HG03108 (cell line): ENCODE measurements around the gene NLRC5.
"Not testable (repeated sequence)": the region's sequence is repeated elsewhere in the genome, so short reads cannot be mapped to it uniquely, and the experiment has no call there.

Source experiments
- ATAC-seq: cut with Tn5 transposase; IDR thresholded peaks from one replicate; pipeline ENCODE4 v1.9.1; 2021; ENCODE audit warnings: moderate library complexity; ENCODE audit not compliant: unreplicated experiment

The NLRC5 gene

DNA sequence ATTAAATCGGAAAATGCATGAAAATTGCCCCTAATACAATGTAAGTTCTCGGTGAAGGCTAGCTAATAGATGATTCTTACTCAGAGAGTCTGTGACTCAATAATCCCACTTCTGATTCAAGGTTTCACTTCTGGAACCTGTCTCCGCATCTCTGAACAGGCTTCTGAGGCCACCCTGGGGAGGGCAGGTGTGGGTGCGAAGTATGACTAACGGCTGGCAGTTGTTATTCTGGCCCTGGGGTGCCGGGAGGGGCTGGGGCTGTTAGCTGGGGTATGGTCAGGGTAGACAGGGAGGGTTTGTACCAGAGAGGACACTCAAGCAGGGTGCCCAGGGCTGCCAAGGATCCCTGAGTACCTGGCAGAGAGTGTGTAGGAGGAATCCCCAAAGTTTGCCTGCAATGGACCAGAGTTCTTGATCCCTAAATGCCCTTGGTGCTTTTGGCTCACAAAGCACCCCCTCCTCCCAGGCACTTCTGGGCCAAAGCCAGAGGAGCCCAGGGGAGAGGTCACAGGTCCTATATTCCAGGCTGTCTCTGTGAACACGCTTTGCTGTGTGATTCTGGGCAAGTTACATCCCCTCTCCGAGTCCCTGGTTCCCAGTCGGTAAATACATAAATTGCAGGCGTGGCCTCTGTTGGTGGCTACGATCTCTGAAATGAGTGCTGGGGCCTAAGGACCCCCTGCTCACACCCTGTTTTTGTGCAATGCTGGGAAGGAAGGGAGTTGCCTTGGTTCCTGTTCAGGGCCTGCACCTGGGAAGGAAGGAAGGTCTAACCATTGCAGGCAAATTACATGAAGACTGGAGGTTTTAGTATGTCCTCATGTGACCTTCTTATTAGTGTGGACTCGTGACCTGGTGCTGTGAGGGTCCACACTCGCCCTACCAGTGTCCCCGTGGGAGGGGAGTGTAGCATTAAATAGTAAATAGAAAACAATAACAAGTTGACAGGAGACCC lies 53.1 kb downstream of the NLRC5 start:
- peak; percentile 58 for ATAC-seq

- no peak for ATAC-seq
Measured at GRCh38 chr16:57043248-57043647, 53.9 kb downstream of the NLRC5 start.

- ATAC-seq: no peak
Measured at GRCh38 chr16:57044931-57045693, 55.8 kb downstream of the NLRC5 start.

DNA sequence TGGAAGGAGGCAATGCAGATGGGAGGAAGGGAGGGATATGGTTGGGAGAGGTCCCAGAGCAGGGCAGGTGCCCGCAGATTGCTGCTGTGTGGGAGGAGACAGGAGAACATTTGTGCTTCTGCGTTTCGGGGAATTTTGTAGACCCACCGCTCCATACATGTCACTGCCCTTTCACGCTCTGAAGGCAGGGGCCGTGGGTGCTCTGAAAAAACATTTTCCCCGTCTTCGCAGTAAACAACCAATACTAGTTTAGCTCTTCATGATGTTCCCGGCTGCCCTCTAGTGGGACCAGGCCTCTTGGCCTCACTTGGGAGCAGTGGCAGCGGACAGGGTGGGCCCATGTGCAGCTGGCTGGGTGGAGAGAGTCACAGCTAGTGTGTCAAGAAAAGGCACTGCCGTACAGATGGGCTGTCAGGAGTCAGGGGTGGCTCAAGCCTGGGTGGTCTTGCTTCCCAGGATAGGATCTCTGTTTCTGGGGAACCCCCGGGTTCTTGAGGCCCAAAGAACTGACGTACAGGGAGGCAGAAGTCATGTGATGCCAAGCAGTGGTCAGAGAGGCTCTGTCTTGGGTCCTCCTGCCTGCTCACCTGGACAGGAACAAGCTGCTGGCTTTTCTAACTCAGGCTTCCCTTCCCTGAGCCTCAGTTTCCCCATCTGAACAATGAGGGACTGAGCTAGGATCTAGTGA lies 56.5 kb downstream of the NLRC5 start:
- ATAC-seq: no peak

DNA sequence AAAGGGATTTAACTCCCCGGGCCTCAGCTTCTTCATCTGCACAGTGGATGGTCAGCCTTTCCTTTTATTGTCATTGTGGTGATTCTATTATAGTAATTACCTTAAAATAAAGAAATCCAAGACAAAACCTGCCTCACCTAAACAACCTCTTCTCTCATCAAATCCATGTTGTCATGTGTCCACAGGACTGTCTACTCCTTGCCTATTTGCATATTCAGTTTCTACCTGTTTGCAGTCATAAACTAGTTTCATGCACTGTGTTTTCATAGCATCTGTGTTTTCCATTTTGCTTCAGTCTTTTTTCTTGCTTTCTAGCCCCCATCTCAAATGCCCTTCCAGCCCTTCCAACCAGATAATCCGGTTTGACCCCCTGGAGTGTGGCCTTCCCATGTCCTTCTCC lies 58.7 kb downstream of the NLRC5 start:
- ATAC-seq: no peak

DNA sequence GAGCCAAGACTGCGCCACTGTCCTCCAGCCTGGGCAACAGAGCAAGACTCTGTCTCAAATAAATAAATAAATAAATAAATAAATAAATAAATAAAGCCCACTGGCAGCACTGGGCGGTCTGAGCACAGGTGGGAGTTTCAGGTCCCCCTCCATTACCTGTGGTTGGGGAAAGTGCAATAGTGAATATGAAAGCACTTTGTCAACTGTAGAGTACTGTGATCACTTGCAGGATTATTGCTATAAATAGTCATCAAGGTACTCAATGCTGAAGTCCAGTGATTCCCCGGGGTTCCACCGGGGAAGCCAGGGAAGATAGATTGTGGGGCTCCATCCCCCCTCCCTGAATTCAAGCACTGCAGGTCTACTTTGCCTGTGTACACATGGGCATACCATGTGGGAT lies 60.3 kb downstream of the NLRC5 start:
- ATAC-seq: peak; percentile 54

DNA sequence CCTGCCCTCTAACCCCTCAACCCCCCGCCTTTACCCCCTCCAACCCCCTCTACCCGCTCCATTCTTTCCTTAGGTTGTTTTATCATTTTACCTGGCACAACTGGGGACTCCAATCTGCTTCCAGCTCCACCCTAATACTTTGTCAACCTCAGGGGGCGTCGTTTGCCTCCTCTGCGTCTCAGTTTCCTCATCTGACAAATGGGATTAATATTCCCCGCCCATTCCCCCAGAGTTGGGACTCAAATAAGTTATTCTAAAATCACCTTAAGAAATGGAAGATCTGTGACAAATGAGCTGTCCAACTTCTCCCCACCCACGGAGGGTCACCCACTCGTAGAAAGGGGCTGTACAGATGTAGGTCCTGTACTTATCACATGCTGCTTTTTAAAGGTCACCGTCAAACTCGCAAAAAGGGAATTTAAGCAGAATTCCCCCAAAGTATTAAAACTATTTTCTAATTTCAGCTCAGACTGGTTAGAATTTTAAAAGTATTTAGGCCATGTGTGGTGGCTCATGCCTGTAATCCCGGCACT lies 62.4 kb downstream of the NLRC5 start:
- no peak for ATAC-seq

- no peak for ATAC-seq
Measured at GRCh38 chr16:57053206-57053605, 63.8 kb downstream of the NLRC5 start.

DNA sequence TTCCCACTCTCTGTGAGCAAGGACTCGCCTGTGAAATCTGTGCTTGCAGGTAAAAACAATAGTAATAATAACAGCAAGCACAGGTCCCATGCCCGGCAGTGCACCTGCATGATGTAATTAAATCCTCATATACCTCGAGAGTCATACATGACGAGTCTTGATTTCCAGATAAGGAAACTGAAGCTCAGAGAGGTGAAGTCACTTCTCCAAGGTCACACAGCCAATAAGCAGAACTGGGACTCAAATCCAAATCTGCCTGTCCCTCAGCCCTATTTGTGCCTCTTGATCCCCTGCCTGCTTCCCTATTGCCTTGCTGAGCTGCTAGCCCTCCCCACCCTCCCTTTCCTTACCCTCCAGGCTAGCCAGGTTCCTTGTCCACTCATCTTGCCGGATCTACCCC lies 65.0 kb downstream of the NLRC5 start:
- no peak for ATAC-seq

DNA sequence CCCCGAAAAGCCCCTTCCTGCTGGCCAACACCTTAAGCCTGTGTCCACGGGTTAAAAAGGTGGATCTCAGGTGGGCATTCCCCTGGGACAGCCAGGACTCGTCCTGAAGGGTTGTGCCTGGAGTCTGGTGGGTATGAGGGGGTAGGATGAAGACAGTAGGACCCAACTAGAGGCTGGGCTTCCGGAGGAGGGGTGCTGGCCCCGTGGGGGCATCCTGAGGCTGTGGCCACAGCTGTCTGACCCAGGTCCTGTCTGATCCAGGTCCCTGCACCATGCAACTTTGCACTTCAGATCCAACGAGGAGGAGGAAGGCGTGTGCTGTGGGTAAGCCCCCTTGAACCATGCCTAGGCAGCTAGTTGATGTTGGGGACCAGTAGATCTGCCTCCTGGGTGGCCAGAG lies 65.4 kb downstream of the NLRC5 start:
- no peak for ATAC-seq

GRCh38 chr16:57055671-57056070 lies 66.3 kb downstream of the NLRC5 start:
- no peak for ATAC-seq

DNA sequence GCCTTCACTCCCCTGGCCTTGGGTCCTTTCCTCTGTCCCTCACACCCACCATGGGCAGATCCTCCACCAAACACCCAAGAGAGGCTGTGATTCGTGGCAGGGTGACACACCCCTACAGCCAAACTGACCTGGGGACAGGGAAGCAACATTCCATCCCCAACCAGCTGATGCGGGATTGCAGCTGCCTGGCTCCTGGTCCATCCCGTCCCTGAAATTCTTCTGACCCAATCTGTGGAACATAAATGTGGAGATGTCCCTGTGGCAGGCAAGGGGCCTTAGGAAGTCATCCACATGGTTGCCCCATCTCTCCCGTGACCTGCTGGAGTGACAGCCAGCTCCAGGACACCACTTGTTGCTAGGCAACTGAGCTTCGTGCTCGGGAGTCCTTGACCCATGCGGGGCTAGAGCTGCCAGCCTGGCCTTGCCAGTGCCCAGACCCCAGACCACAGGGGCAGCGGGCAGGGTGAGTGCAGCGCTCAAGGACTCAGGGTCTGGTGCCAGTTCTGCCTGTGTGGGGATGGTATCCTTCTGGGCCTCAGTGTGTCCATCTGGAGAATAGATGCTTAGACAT lies 69.0 kb downstream of the NLRC5 start:
- no peak for ATAC-seq

- ATAC-seq: no peak
Measured at GRCh38 chr16:57060323-57061083, 71.1 kb downstream of the NLRC5 start.

GRCh38 chr16:57061084-57061905 lies 71.9 kb downstream of the NLRC5 start:
- ATAC-seq: no peak

GRCh38 chr16:57062329-57062728 lies 73.0 kb downstream of the NLRC5 start:
- no peak for ATAC-seq

DNA sequence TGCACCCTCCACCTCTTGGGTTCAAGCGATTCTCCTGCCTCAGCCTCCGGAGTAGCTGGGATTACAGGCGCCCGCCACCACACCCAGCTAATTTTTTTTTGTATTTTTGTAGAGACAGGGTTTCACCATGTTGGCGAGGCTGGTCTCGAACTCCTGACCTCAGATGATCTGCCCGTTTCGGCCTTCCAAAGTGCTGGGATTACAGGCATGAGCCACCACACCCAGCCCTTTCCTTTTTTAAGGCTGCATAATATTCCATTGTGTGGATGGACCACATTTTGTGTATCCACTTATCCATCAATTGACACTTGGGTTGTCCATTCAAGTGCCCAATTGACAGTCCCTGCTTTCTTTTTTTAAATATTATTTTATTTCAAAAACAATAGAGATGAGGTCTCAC lies 73.8 kb downstream of the NLRC5 start:
- not testable (repeated sequence) for ATAC-seq

DNA sequence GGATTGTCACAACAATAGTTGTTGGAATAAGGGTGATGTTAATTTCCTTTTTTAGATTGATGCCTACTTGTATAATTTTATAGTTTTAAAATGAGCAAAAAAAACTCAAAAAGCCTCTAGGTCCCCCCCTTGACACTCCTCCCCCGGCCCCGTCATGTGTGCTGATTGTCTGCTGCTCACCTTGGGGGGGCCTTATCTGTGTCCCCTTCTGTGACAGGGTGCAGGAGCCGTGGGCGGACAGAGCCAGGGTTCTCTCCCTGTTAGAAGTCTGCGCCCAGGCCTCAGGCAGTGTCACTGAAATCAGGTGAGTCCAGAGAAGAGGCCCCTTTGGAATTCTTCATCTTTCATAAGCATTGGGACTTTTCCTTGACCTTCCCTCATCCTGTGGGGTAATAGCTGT lies 75.6 kb downstream of the NLRC5 start:
- ATAC-seq: no peak

- ATAC-seq: no peak
Measured at GRCh38 chr16:57066625-57067024, 77.3 kb downstream of the NLRC5 start.

GRCh38 chr16:57067347-57067746 lies 78.0 kb downstream of the NLRC5 start:
- ATAC-seq: no peak
